ENCODE results near the gene MS4A13.

GRCh38 chr11:60492488-60493009, 22.6 kb upstream of the MS4A13 start, which contains the start of gene MS4A12:
- no peak for TF ChIP-seq CTCF (IDR thresholded peaks at IDR 0.05; ENCODE audit: insufficient read depth, low read length)
- no peak for TF ChIP-seq POLR2AphosphoS5 (IDR thresholded peaks at IDR 0.05; ENCODE audit: low read depth)
- TF ChIP-seq GABPA (IDR thresholded peaks at IDR 0.05; ENCODE audit: low read depth), result no peak
- TF ChIP-seq REST (IDR thresholded peaks at IDR 0.05; ENCODE audit: insufficient replicate concordance, low read depth), result no peak
